HL-60 (cell line): Measurements from ENCODE around the gene RELN.

ENCODE experiments used
- DNase-seq, 2 experiments: peaks; one replicate each; pipeline ENCODE4 v3.0.0-alpha.2; 2010 to 2020; ENCODE audit warnings: low read depth in 1 of 2, low spot score in 1 of 2
- H3K27ac ChIP-seq: fragments of 250-450 bp; sonication (Bioruptor Pico); replicated peaks from 2 replicates; pipeline ENCODE4 v1.5.1; 2020; ENCODE audit warnings: mild to moderate bottlenecking, moderate library complexity
- H3K27me3 ChIP-seq: fragments of 250-450 bp; sonication (Bioruptor Pico); 2 replicates; pipeline ENCODE4 v1.5.1; 2021; ENCODE audit warnings: mild to moderate bottlenecking, moderate library complexity; ENCODE audit not compliant: insufficient read depth, poor library complexity, severe bottlenecking
- H3K4me3 ChIP-seq: replicated peaks from 2 replicates; pipeline ENCODE4 v1.5.1; 2011; ENCODE audit warnings: mild to moderate bottlenecking, control low read depth, low read length; ENCODE audit not compliant: insufficient read depth
- CTCF ChIP-seq: IDR thresholded peaks from one replicate; pipeline ENCODE4 v1.5.1; 2011; ENCODE audit warnings: low read length, control low read depth, inconsistent platforms; ENCODE audit not compliant: insufficient read depth
- GABPA ChIP-seq: IDR thresholded peaks from 2 replicates; pipeline ENCODE4 v1.6.1; 2012; ENCODE audit warnings: low read depth
- POLR2AphosphoS5 ChIP-seq: IDR thresholded peaks from 2 replicates; pipeline ENCODE4 v1.6.1; 2012; ENCODE audit warnings: low read depth
- REST ChIP-seq: IDR thresholded peaks from 2 replicates; pipeline ENCODE4 v1.6.1; 2012; ENCODE audit warnings: low read depth; ENCODE audit not compliant: insufficient replicate concordance
- SPI1 ChIP-seq: IDR thresholded peaks from 2 replicates; pipeline ENCODE4 v1.6.1; 2012; ENCODE audit warnings: low read depth, mild to moderate bottlenecking, borderline replicate concordance

The RELN gene

GRCh38 chr7:103989785-103990767, 618 bp upstream of the RELN start:
- no peak for TF ChIP-seq GABPA
- no peak for TF ChIP-seq CTCF
- TF ChIP-seq REST: no peak
- TF ChIP-seq POLR2AphosphoS5: no peak
- no peak for TF ChIP-seq SPI1
- DNase-seq: no peak
- Histone ChIP-seq H3K27ac (no peak overlapping the region), H3K27me3 (peaks cover 38% of the 10 kb centered on the region), H3K4me3 (no peak overlapping the region)

GRCh38 chr7:103988468-103989199, 824 bp downstream of the RELN start:
- TF ChIP-seq GABPA (no peak), SPI1 (no peak), CTCF (no peak), REST (no peak), POLR2AphosphoS5 (no peak)
- peaks cover 41% of the 10 kb centered on the region for H3K27me3 ChIP-seq
- no peak for DNase-seq
- H3K4me3 ChIP-seq: no peak overlapping the region
- no peak overlapping the region for H3K27ac ChIP-seq

GRCh38 chr7:103987451-103987850, 2.0 kb downstream of the RELN start:
- Histone ChIP-seq H3K27ac (no peak overlapping the region), H3K27me3 (peaks cover 42% of the 10 kb centered on the region), H3K4me3 (no peak overlapping the region)
- TF ChIP-seq SPI1: no peak
- TF ChIP-seq REST: no peak
- TF ChIP-seq CTCF: no peak
- no peak for TF ChIP-seq GABPA
- no peak for TF ChIP-seq POLR2AphosphoS5
- DNase-seq: no peak
